CD4-positive, alpha-beta memory T cell (primary cell): ENCODE data around the gene KRT3. TPM values are rescaled to one million over a fixed set of nuclear protein-coding genes. Genes with fewer than 3 reads are reported as not detected.

Experiments
- CTCF ChIA-PET: fragments of 350-600 bp; sonication (Branson Sonifier 250); formaldehyde crosslinking; loops from one replicate; lab custom pipeline; 2021; ENCODE audit warnings: inconsistent platforms; ENCODE audit not compliant: partially characterized antibody; lab: Charles Lee
- POLR2A ChIA-PET: fragments of 350-600 bp; sonication (Branson Sonifier 250); formaldehyde crosslinking; loops from one replicate; lab custom pipeline; 2021; ENCODE audit not compliant: partially characterized antibody; lab: Charles Lee
- DNase-seq, 5 donors: peaks; one replicate each; pipeline versions ENCODE4 v3.0.0 to v3.0.0-alpha.2; 2020 to 2022; ENCODE audit warnings: mixed read lengths in 1 of 5
- H3K27ac ChIP-seq: one replicate; pipeline ENCODE4 v1.7.0; 2013; ENCODE audit warnings: low read depth, low read length
- H3K27me3 ChIP-seq: 2 replicates; pipeline ENCODE4 v1.7.0; 2013; ENCODE audit warnings: mild to moderate bottlenecking, low read length, moderate library complexity; ENCODE audit not compliant: insufficient read depth
- H3K36me3 ChIP-seq: 2 replicates; pipeline ENCODE4 v1.7.0; 2013; ENCODE audit warnings: mild to moderate bottlenecking, low read length, moderate library complexity; ENCODE audit not compliant: insufficient read depth
- H3K4me1 ChIP-seq: 2 replicates; pipeline ENCODE4 v1.7.0; 2013; ENCODE audit warnings: mild to moderate bottlenecking, low read length, moderate library complexity; ENCODE audit not compliant: insufficient read depth
- H3K4me3 ChIP-seq, 2 donors: one replicate each; pipeline ENCODE4 v1.7.0; 2013; ENCODE audit warnings: low read length in 2 of 2, mild to moderate bottlenecking in 1 of 2
- H3K9me3 ChIP-seq, 2 donors: one replicate each; pipeline ENCODE4 v1.7.0; 2013; ENCODE audit warnings: low read length in 2 of 2, control low read depth in 1 of 2; ENCODE audit not compliant: control insufficient read depth in 1 of 2
- H3K27ac Mint-ChIP-seq, 7 donors: one replicate each; pipeline ENCODE4 v1.8.0; 2020 to 2021; ENCODE audit warnings: mixed read lengths in 7 of 7, mild to moderate bottlenecking in 6 of 7, inconsistent platforms in 3 of 7, moderate library complexity in 3 of 7
- H3K27me3 Mint-ChIP-seq, 2 donors: one replicate each; pipeline ENCODE4 v1.8.0; 2020 to 2021; ENCODE audit warnings: mixed read lengths in 2 of 2
- H3K36me3 Mint-ChIP-seq, 2 donors: one replicate each; pipeline ENCODE4 v1.8.0; 2020 to 2021; ENCODE audit warnings: mixed read lengths in 2 of 2, inconsistent platforms in 1 of 2, mild to moderate bottlenecking in 1 of 2
- H3K4me1 Mint-ChIP-seq, 4 donors: one replicate each; pipeline ENCODE4 v1.8.0; 2020 to 2021; ENCODE audit warnings: mixed read lengths in 4 of 4, mild to moderate bottlenecking in 1 of 4
- H3K4me3 Mint-ChIP-seq, 8 donors: one replicate each; pipeline ENCODE4 v1.8.0; 2020 to 2021; ENCODE audit warnings: mixed read lengths in 8 of 8, mild to moderate bottlenecking in 7 of 8, moderate library complexity in 6 of 8, inconsistent platforms in 3 of 8
- H3K9me3 Mint-ChIP-seq, 8 donors: one replicate each; pipeline ENCODE4 v1.8.0; 2020 to 2021; ENCODE audit warnings: mixed read lengths in 8 of 8, mild to moderate bottlenecking in 5 of 8, inconsistent platforms in 3 of 8, moderate library complexity in 1 of 8
- intact Hi-C: fragments of 100-400 bp; cut with micrococcal nuclease; formaldehyde crosslinking; loops from one replicate; pipeline ENCODE4 v1.15.1; 2023
- polyA plus RNA-seq, 2 donors: library from polyadenylated mRNA; unstranded; fragments of 300-500 nt; fragmentation: Illumina TruSeq; gene quantifications; one replicate each; pipeline ENCODE4 v1.2.3, GENCODE V29; 2021
- total RNA-seq, 2 experiments: library from RNA; stranded (reverse); gene quantifications; one replicate each; pipeline ENCODE4 v1.2.3, GENCODE V29; 2021

Gene KRT3
- total and polyA plus RNA-seq, 4 experiments from 2014 or later = not detected

GRCh38 chr12:52788876-52789636, 6.9 kb downstream of the KRT3 start:
- POLR2A ChIA-PET = no interaction called here
- peak overlapping the region in 1 of 8 donors; percentile 66 for H3K4me3 Mint-ChIP-seq

GRCh38 chr12:52788192-52788875, 7.6 kb downstream of the KRT3 start:
- Mint-ChIP-seq H3K9me3 (peaks cover 0 to 4% (median 0%) of the 10 kb centered on the region in 8 donors), H3K4me3 (no peak overlapping the region), H3K27ac (no peak overlapping the region), H3K36me3 (no peaks in the 10 kb centered on the region), H3K27me3 (peaks cover 30 to 41% of the 10 kb centered on the region in 2 donors), H3K4me1 (peaks cover 0 to 18% (median 4%) of the 10 kb centered on the region in 4 donors)
- no peaks in the 10 kb centered on the region for H3K4me1 ChIP-seq
- intact Hi-C loops = no loop called here
- H3K27ac ChIP-seq = no peak overlapping the region
- no peaks in the 10 kb centered on the region for H3K36me3 ChIP-seq
- no peaks in the 10 kb centered on the region for H3K27me3 ChIP-seq
- no peaks in the 10 kb centered on the region for H3K9me3 ChIP-seq
- CTCF ChIA-PET = interaction anchor here (1.3 kb wide), 1 partner anchor 9 kb away, joined by 4 read pairs; no protein-coding TSS in a partner anchor
- no peak overlapping the region for H3K4me3 ChIP-seq
- no peak for DNase-seq
- POLR2A ChIA-PET = no interaction called here

More at GRCh38 chr12:52788876-52789636, 6.9 kb downstream of the KRT3 start:
- no peak for DNase-seq
- no peak overlapping the region for H3K4me3 ChIP-seq
- intact Hi-C loops = no loop called here
- CTCF ChIA-PET = interaction anchor here (1.3 kb wide), 1 partner anchor 10 kb away, joined by 4 read pairs; no protein-coding TSS in a partner anchor
- no peak overlapping the region for H3K27ac ChIP-seq
- Mint-ChIP-seq H3K4me1 (peaks cover 0 to 18% (median 4%) of the 10 kb centered on the region in 4 donors), H3K36me3 (no peaks in the 10 kb centered on the region), H3K27me3 (peaks cover 32 to 38% of the 10 kb centered on the region in 2 donors), H3K27ac (peak overlapping the region in 1 of 7 donors; percentile 68), H3K9me3 (peaks cover 0 to 3% (median 0%) of the 10 kb centered on the region in 8 donors)
- H3K36me3 ChIP-seq = no peaks in the 10 kb centered on the region
- H3K27me3 ChIP-seq = no peaks in the 10 kb centered on the region
- no peaks in the 10 kb centered on the region for H3K4me1 ChIP-seq
- no peaks in the 10 kb centered on the region for H3K9me3 ChIP-seq

GRCh38 chr12:52787324-52788191, 8.4 kb downstream of the KRT3 start:
- H3K27ac Mint-ChIP-seq = no peak overlapping the region
- intact Hi-C loops = no loop called here

GRCh38 chr12:52784909-52785308, 11.0 kb downstream of the KRT3 start:
- H3K4me1 Mint-ChIP-seq = peaks cover 0 to 10% (median 3%) of the 10 kb centered on the region in 4 donors
- peaks cover 22 to 33% of the 10 kb centered on the region in 2 donors for H3K27me3 Mint-ChIP-seq
- H3K36me3 Mint-ChIP-seq = no peaks in the 10 kb centered on the region
- Histone ChIP-seq H3K4me3 (no peak overlapping the region), H3K27ac (no peak overlapping the region), H3K36me3 (no peaks in the 10 kb centered on the region), H3K27me3 (peaks cover 4% of the 10 kb centered on the region), H3K4me1 (no peaks in the 10 kb centered on the region), H3K9me3 (no peaks in the 10 kb centered on the region)
- H3K9me3 Mint-ChIP-seq = peaks cover 0 to 4% (median 0%) of the 10 kb centered on the region in 8 donors
- POLR2A ChIA-PET = no interaction called here
- CTCF ChIA-PET = no interaction called here
- no peak overlapping the region for H3K27ac Mint-ChIP-seq
- intact Hi-C loops = no loop called here
- H3K4me3 Mint-ChIP-seq = no peak overlapping the region
- DNase-seq = no peak

More at GRCh38 chr12:52787324-52788191, 8.4 kb downstream of the KRT3 start:
- Histone ChIP-seq H3K4me1 (no peaks in the 10 kb centered on the region), H3K4me3 (no peak overlapping the region), H3K27me3 (no peaks in the 10 kb centered on the region), H3K9me3 (no peaks in the 10 kb centered on the region), H3K27ac (no peak overlapping the region), H3K36me3 (no peaks in the 10 kb centered on the region)
- Mint-ChIP-seq H3K9me3 (peaks cover 0 to 4% (median 0%) of the 10 kb centered on the region in 8 donors), H3K4me3 (no peak overlapping the region), H3K4me1 (peaks cover 0 to 18% (median 4%) of the 10 kb centered on the region in 4 donors), H3K27me3 (peaks cover 32 to 43% of the 10 kb centered on the region in 2 donors), H3K36me3 (no peaks in the 10 kb centered on the region)
- CTCF ChIA-PET = interaction anchor here (1.3 kb wide), 1 partner anchor 8 kb away, joined by 4 read pairs; no protein-coding TSS in a partner anchor
- POLR2A ChIA-PET = no interaction called here
- no peak for DNase-seq

GRCh38 chr12:52783563-52784316, 12.2 kb downstream of the KRT3 start:
- Mint-ChIP-seq H3K4me1 (peaks cover 0 to 2% (median under 1%) of the 10 kb centered on the region in 4 donors), H3K9me3 (peaks cover 0 to 4% (median 0%) of the 10 kb centered on the region in 8 donors), H3K27me3 (peaks cover 17 to 24% of the 10 kb centered on the region in 2 donors), H3K36me3 (no peaks in the 10 kb centered on the region), H3K4me3 (no peak overlapping the region), H3K27ac (no peak overlapping the region)
- no peak for DNase-seq
- H3K4me1 ChIP-seq = no peaks in the 10 kb centered on the region
- H3K36me3 ChIP-seq = no peaks in the 10 kb centered on the region
- ChIA-PET POLR2A (no interaction called here), CTCF (no interaction called here)
- H3K27ac ChIP-seq = no peak overlapping the region
- H3K27me3 ChIP-seq = peaks cover 4% of the 10 kb centered on the region
- H3K9me3 ChIP-seq = no peaks in the 10 kb centered on the region
- H3K4me3 ChIP-seq = no peak overlapping the region
- intact Hi-C loops = no loop called here

- Histone ChIP-seq H3K36me3 (no peaks in the 10 kb centered on the region), H3K27ac (no peak overlapping the region), H3K4me1 (no peaks in the 10 kb centered on the region), H3K27me3 (peaks cover 4% of the 10 kb centered on the region), H3K9me3 (no peaks in the 10 kb centered on the region), H3K4me3 (no peak overlapping the region)
- intact Hi-C loops = no loop called here
- Mint-ChIP-seq H3K27me3 (peaks cover 20 to 22% of the 10 kb centered on the region in 2 donors), H3K27ac (no peak overlapping the region), H3K4me3 (no peak overlapping the region), H3K4me1 (peaks cover 0 to 2% (median under 1%) of the 10 kb centered on the region in 4 donors), H3K9me3 (peaks cover 0 to 4% (median 0%) of the 10 kb centered on the region in 8 donors), H3K36me3 (no peaks in the 10 kb centered on the region)
- ChIA-PET POLR2A (no interaction called here), CTCF (interaction anchor here (0.7 kb wide), 1 partner anchor 288 kb away, joined by 5 read pairs; no protein-coding TSS in a partner anchor)
- no peak for DNase-seq
Measured at GRCh38 chr12:52782502-52782901, 13.4 kb downstream of the KRT3 start.
